ENCODE data around the gene RNF40.

DNA sequence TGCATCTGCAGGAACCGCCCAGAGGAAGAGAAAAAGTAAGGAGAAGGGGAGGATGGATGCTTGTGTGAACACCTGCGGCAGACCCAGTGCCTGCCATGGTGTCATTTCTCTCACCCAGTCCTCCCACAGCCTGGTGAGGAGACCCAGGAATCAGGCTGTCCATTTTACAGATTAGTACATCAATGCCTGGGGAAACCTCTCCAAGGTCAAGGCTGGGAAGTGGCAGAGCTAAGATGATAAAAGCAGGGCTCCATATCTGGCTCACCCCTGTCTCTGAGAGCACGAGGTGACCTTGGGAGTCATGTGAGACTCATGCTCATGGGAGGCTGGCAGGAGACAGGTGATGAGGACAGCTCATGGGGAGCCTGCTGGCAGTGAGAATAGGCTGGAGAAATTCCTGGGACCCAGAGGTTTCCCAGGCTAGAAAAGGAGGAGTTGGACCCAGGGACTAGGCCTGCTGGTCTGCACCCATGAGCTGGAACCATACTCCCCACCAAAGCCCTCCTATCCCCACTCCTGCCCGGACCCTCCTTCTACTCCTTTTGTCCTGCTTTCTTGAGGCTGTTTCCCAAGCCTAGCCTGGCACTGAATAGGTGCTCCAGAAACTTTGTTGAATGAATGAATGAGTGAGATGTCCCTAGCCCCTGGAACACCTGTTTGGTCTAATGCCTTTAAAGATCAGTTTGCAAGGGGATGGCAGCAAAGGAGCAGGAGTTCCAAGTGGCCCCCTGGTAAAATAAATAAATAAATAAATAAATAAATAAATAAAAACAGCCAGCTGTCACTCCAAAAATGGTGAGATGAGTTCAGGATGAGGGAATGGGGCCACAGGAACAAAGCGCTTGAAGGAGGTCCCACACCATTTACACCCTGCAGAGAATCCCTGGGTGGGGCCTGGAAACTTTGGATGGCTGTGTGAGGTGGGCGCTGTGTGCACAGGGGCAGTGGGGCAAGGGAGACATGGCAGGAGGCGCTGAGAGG lies 23.3 kb downstream of the RNF40 start:
- TF ChIP-seq, protein P1, sequence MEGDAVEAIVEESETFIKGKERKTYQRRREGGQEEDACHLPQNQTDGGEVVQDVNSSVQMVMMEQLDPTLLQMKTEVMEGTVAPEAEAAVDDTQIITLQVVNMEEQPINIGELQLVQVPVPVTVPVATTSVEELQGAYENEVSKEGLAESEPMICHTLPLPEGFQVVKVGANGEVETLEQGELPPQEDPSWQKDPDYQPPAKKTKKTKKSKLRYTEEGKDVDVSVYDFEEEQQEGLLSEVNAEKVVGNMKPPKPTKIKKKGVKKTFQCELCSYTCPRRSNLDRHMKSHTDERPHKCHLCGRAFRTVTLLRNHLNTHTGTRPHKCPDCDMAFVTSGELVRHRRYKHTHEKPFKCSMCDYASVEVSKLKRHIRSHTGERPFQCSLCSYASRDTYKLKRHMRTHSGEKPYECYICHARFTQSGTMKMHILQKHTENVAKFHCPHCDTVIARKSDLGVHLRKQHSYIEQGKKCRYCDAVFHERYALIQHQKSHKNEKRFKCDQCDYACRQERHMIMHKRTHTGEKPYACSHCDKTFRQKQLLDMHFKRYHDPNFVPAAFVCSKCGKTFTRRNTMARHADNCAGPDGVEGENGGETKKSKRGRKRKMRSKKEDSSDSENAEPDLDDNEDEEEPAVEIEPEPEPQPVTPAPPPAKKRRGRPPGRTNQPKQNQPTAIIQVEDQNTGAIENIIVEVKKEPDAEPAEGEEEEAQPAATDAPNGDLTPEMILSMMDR (IDR thresholded peaks at IDR 0.05), result no peak
- TF ChIP-seq SIN3A (IDR thresholded peaks at IDR 0.05; ENCODE audit: borderline replicate concordance, insufficient read depth, low read depth, low read length), result no peak
